ENCODE data around the gene WASF2. TPM values are rescaled to one million over a fixed set of nuclear protein-coding genes. Genes with fewer than 3 reads are reported as not detected.

Gene WASF2
- total and polyA plus RNA-seq, 2 of the 8 experiments (the other 6 are each of a cell fraction or from before 2014, with no cell fraction given), result 32.1 to 86.6 TPM

- Histone ChIP-seq H3K4me3 (ENCODE audit: extremely low read depth in 1 of 4, insufficient read depth in 2 of 4, low read depth in 3 of 4, low read length in 4 of 4) (no peak overlapping the region), H2BK120ac (replicated peaks; ENCODE audit: low read depth, low read length) (no peak overlapping the region), H3K79me2 (ENCODE audit: control insufficient read depth in 1 of 2, insufficient read depth in 2 of 2, low read length in 2 of 2) (peaks cover 0 to 17% of the 10 kb centered on the region in 2 experiments; a peak in 2 of 4 replicates), H4K5ac (ENCODE audit: insufficient read length, low read depth, low read length) (no peak overlapping the region), H3K27ac (ENCODE audit: low read depth, low read length) (no peak overlapping the region), H4K91ac (replicated peaks; ENCODE audit: insufficient read length, low read length) (no peak overlapping the region), H3K23me2 (ENCODE audit: low read depth, low read length) (no peaks in the 10 kb centered on the region), H3K9ac (replicated peaks in 1 of 4; ENCODE audit: extremely low read depth in 1 of 4, low read depth in 3 of 4, low read length in 3 of 4) (no peak overlapping the region), H3K18ac (ENCODE audit: extremely low read depth, low read length) (no peak overlapping the region), H2BK12ac (ENCODE audit: low read depth, low read length) (no peak overlapping the region), H2BK5ac (ENCODE audit: low read depth, low read length) (no peak overlapping the region), H4K8ac (ENCODE audit: extremely low read depth, insufficient read depth, low read length) (no peak overlapping the region), H3K79me1 (ENCODE audit: low read depth, low read length) (peaks cover 2% of the 10 kb centered on the region; the same call in 1 of the 2 replicates), H3K4ac (replicated peaks; ENCODE audit: insufficient read length, low read depth, low read length) (no peak overlapping the region), H3K56ac (replicated peaks; ENCODE audit: insufficient read length, low read depth, low read length) (no peak overlapping the region), H3K9me3 (ENCODE audit: insufficient read depth in 2 of 2, low read depth in 1 of 2, low read length in 1 of 2) (no peaks in the 10 kb centered on the region), H3K4me2 (ENCODE audit: insufficient read depth in 1 of 2, low read depth in 2 of 2, low read length in 2 of 2) (no peak overlapping the region), H3K4me1 (replicated peaks in 1 of 4; ENCODE audit: control insufficient read depth in 3 of 4, insufficient read depth in 4 of 4, low read length in 3 of 4) (peaks cover 0 to 3% (median 0%) of the 10 kb centered on the region in 4 experiments; a peak in 1 of 7 replicates), H2AK5ac (ENCODE audit: low read depth, low read length) (no peak overlapping the region), H3K14ac (ENCODE audit: insufficient read length) (no peak overlapping the region), H2BK15ac (ENCODE audit: low read length) (no peak overlapping the region), H3K36me3 (ENCODE audit: control insufficient read depth in 2 of 4, insufficient read depth in 4 of 4, low read length in 3 of 4) (no peaks in the 10 kb centered on the region), H2AFZ (ENCODE audit: low read length) (no peak overlapping the region), H2BK20ac (ENCODE audit: low read length) (no peak overlapping the region), H3K27me3 (replicated peaks in 1 of 4; ENCODE audit: control insufficient read depth in 3 of 4, extremely low read depth in 1 of 4, insufficient read depth in 3 of 4, low read length in 3 of 4) (no peaks in the 10 kb centered on the region), H4K20me1 (replicated peaks in 1 of 2; ENCODE audit: control insufficient read depth in 1 of 2, insufficient read depth in 2 of 2, low read length in 2 of 2) (peaks cover 0 to 3% of the 10 kb centered on the region in 2 experiments), H3K23ac (ENCODE audit: insufficient read length) (no peak overlapping the region)
- no peak for FAIRE-seq
- CTCF ChIA-PET (ENCODE audit: partially characterized antibody), result interaction anchor here (0.7 to 1.3 kb wide), 5 partner anchors 28 to 89 kb away, joined by 3 to 4 read pairs (median 3); no protein-coding TSS in a partner anchor
- DNase-seq (ENCODE audit: low read depth in 1 of 2, low spot score in 2 of 2), result no peak
- WGBS, 2 experiments (ENCODE audit: extremely low coverage in 1 of 2, insufficient coverage in 1 of 2, insufficient read length in 1 of 2, insufficient replicate concordance in 2 of 2, low coverage in 1 of 2, low lambda C conversion rate in 2 of 2, missing lambda C conversion rate in 1 of 2), result 91% methylated on average over 9 of the region's 9 CpGs; no CpG with 5 or more reads in 1 of the 2 experiments
- POLR2A ChIA-PET (ENCODE audit: partially characterized antibody), result interaction anchor here (0.8 to 1.4 kb wide), 2 partner anchors 10 kb away, joined by 3 to 6 read pairs; no protein-coding TSS in a partner anchor
- TF ChIP-seq RAD21 (IDR thresholded peaks at IDR 0.05 in 1 of 2, conservative IDR thresholded peaks at IDR 0.05 in 1 of 2; ENCODE audit: low read depth in 2 of 2, low read length in 2 of 2) (no peak), TAF1 (IDR thresholded peaks at IDR 0.05; ENCODE audit: low read depth, low read length) (no peak), BCL11A (IDR thresholded peaks at IDR 0.05; ENCODE audit: low read depth in 2 of 2, low read length in 2 of 2) (no peak), E2F6 (IDR thresholded peaks at IDR 0.05) (no peak), EGR1 (IDR thresholded peaks at IDR 0.05; ENCODE audit: borderline replicate concordance, low read depth, low read length) (no peak), RXRA (IDR thresholded peaks at IDR 0.05; ENCODE audit: insufficient read depth, low read depth, low read length) (no peak), RBBP5 (IDR thresholded peaks at IDR 0.05; ENCODE audit: borderline replicate concordance, low read depth, low read length) (no peak), EZH2 (IDR thresholded peaks at IDR 0.05; ENCODE audit: low read depth, low read length, severe bottlenecking) (no peak), CTCF (IDR thresholded peaks at IDR 0.05; ENCODE audit: control extremely low read depth in 1 of 3, insufficient read depth in 1 of 3, low read depth in 1 of 3, low read length in 3 of 3) (no peak)
Observed at GRCh38 chr1:27448982-27449381, 41.0 kb downstream of the WASF2 start.

Data from H1 (cell line).